Measurements from ENCODE around the gene NCAPD3. TPM values are rescaled to one million over a fixed set of nuclear protein-coding genes. Genes with fewer than 3 reads are reported as not detected.

NCAPD3 gene
- total RNA-seq, 1 experiment from 2014 or later, result 63.0 TPM

- TF ChIP-seq, protein P1, sequence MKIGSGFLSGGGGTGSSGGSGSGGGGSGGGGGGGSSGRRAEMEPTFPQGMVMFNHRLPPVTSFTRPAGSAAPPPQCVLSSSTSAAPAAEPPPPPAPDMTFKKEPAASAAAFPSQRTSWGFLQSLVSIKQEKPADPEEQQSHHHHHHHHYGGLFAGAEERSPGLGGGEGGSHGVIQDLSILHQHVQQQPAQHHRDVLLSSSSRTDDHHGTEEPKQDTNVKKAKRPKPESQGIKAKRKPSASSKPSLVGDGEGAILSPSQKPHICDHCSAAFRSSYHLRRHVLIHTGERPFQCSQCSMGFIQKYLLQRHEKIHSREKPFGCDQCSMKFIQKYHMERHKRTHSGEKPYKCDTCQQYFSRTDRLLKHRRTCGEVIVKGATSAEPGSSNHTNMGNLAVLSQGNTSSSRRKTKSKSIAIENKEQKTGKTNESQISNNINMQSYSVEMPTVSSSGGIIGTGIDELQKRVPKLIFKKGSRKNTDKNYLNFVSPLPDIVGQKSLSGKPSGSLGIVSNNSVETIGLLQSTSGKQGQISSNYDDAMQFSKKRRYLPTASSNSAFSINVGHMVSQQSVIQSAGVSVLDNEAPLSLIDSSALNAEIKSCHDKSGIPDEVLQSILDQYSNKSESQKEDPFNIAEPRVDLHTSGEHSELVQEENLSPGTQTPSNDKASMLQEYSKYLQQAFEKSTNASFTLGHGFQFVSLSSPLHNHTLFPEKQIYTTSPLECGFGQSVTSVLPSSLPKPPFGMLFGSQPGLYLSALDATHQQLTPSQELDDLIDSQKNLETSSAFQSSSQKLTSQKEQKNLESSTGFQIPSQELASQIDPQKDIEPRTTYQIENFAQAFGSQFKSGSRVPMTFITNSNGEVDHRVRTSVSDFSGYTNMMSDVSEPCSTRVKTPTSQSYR (CRISPR knock-in tag; IDR thresholded peaks at IDR 0.05), result no peak
- no peak for TF ChIP-seq FOXJ3 (CRISPR knock-in tag; IDR thresholded peaks at IDR 0.05; ENCODE audit: borderline replicate concordance)
Measured at GRCh38 chr11:134254433-134255183, 30.8 kb upstream of the NCAPD3 start (continued).

- ATAC-seq (peak; percentile 99), DNase-seq (ENCODE audit: low spot score) (peak; percentile 98)
- CTCF ChIA-PET, result interaction anchor here (0.6 to 1.7 kb wide), 9 partner anchors 8 to 177 kb away, joined by 3 to 13 read pairs (median 4); partner anchors contain the start of genes NCAPD3 and VPS26B
- Mint-ChIP-seq H3K27ac (peak within 1 kb of the TSS; percentile 87), H3K9me3 (no peaks in the 10 kb centered on the region), H3K27me3 (ENCODE audit: low read depth) (no peaks in the 10 kb centered on the region), H3K4me3 (peak within 1 kb of the TSS; percentile 89), H3K4me1 (peaks cover 31% of the 10 kb centered on the region), H3K36me3 (peaks cover 29% of the 10 kb centered on the region)
- POLR2A ChIA-PET, result interaction anchor here (1.1 to 1.2 kb wide), 3 partner anchors 14 to 29 kb away, joined by 3 to 4 read pairs (median 3); partner anchors contain the start of genes NCAPD3 and VPS26B
- TF ChIP-seq OVOL2 (CRISPR knock-in tag; IDR thresholded peaks at IDR 0.05; ENCODE audit: borderline replicate concordance) (no peak), ATF1 (CRISPR knock-in tag; IDR thresholded peaks at IDR 0.05) (no peak), NR3C1 (CRISPR knock-in tag; conservative IDR thresholded peaks at IDR 0.05; ENCODE audit: low read depth) (no peak), ZNF671 (CRISPR knock-in tag; IDR thresholded peaks at IDR 0.05) (no peak), NR2C2 (CRISPR knock-in tag; IDR thresholded peaks at IDR 0.05) (peak; percentile 74; the same call in 1 of the 2 replicates), HMGA2 (CRISPR knock-in tag; IDR thresholded peaks at IDR 0.05) (no peak), NR1H2 (CRISPR knock-in tag; IDR thresholded peaks at IDR 0.05) (no peak), CREB1 (CRISPR knock-in tag; IDR thresholded peaks at IDR 0.05) (no peak), ZNF423 (CRISPR knock-in tag; IDR thresholded peaks at IDR 0.05) (no peak), ZNF232 (CRISPR knock-in tag; IDR thresholded peaks at IDR 0.05) (0 out of 2 replicates have a peak, but pooled peaks have one; percentile 63), ZNF219 (CRISPR knock-in tag; IDR thresholded peaks at IDR 0.05; ENCODE audit: borderline replicate concordance) (no peak), AFF4 (CRISPR knock-in tag; IDR thresholded peaks at IDR 0.05; ENCODE audit: borderline replicate concordance) (no peak)
- TF ChIP-seq, protein P2, sequence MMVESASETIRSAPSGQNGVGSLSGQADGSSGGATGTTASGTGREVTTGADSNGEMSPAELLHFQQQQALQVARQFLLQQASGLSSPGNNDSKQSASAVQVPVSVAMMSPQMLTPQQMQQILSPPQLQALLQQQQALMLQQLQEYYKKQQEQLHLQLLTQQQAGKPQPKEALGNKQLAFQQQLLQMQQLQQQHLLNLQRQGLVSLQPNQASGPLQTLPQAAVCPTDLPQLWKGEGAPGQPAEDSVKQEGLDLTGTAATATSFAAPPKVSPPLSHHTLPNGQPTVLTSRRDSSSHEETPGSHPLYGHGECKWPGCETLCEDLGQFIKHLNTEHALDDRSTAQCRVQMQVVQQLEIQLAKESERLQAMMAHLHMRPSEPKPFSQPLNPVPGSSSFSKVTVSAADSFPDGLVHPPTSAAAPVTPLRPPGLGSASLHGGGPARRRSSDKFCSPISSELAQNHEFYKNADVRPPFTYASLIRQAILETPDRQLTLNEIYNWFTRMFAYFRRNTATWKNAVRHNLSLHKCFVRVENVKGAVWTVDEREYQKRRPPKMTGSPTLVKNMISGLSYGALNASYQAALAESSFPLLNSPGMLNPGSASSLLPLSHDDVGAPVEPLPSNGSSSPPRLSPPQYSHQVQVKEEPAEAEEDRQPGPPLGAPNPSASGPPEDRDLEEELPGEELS (CRISPR knock-in tag; IDR thresholded peaks at IDR 0.05), result no peak
- TF ChIP-seq, protein P3, sequence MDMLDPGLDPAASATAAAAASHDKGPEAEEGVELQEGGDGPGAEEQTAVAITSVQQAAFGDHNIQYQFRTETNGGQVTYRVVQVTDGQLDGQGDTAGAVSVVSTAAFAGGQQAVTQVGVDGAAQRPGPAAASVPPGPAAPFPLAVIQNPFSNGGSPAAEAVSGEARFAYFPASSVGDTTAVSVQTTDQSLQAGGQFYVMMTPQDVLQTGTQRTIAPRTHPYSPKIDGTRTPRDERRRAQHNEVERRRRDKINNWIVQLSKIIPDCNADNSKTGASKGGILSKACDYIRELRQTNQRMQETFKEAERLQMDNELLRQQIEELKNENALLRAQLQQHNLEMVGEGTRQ (CRISPR knock-in tag; IDR thresholded peaks at IDR 0.05), result no peak
- TF ChIP-seq, protein P1 (CRISPR knock-in tag; IDR thresholded peaks at IDR 0.05), result no peak
- TF ChIP-seq, protein P4, sequence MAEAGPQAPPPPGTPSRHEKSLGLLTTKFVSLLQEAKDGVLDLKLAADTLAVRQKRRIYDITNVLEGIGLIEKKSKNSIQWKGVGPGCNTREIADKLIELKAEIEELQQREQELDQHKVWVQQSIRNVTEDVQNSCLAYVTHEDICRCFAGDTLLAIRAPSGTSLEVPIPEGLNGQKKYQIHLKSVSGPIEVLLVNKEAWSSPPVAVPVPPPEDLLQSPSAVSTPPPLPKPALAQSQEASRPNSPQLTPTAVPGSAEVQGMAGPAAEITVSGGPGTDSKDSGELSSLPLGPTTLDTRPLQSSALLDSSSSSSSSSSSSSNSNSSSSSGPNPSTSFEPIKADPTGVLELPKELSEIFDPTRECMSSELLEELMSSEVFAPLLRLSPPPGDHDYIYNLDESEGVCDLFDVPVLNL (CRISPR knock-in tag; IDR thresholded peaks at IDR 0.05; ENCODE audit: borderline replicate concordance, low read depth), result no peak
- TF ChIP-seq, protein P5, sequence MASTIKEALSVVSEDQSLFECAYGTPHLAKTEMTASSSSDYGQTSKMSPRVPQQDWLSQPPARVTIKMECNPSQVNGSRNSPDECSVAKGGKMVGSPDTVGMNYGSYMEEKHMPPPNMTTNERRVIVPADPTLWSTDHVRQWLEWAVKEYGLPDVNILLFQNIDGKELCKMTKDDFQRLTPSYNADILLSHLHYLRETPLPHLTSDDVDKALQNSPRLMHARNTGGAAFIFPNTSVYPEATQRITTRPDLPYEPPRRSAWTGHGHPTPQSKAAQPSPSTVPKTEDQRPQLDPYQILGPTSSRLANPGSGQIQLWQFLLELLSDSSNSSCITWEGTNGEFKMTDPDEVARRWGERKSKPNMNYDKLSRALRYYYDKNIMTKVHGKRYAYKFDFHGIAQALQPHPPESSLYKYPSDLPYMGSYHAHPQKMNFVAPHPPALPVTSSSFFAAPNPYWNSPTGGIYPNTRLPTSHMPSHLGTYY (CRISPR knock-in tag; IDR thresholded peaks at IDR 0.05), result no peak
Measured at GRCh38 chr11:134253188-134253993, 29.6 kb upstream of the NCAPD3 start, which contains the start of the genes ACAD8 and THYN1. Gene ACAD8 (plus strand): TSS chr11:134253568. CDS start chr11:134253601, 33 bp downstream. Gene THYN1 (minus strand): TSS chr11:134253352. CDS start chr11:134252882, 470 bp downstream.
